ENCODE data around the gene NELL2.

DNA sequence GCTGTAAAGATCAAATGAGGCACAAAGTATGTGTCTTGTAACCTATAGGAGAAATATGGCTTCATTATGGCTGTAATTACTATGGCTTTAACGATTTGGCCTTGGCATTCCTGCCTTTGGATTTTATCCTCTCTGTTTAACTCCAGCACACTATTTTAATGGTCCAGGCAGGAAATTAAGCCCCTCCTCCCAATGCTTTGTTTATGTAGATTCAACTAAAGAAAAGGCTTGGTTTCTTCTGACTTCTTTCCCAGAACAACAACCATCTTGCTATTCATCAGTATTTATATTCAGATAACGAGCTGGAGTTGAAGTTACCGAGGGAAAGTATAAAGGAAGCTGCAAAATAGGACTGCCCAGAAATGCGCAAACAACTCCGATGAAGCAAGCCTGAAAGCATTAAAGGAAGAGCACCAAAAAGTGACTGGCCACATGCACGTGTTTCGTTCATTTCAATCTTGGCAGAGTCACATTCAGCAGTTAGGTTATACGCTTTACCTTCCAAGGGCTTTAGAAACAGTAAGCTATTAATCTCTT, 104.6 kb downstream of the NELL2 start:
- TF ChIP-seq CTCF (IDR thresholded peaks at IDR 0.05), result no peak
- no peak for TF ChIP-seq POLR2A (IDR thresholded peaks at IDR 0.05)

Measured in lower leg skin (tissue), 3 donors.